Camera-type eye (tissue), 1 donor: ENCODE measurements around the gene TACR2. TPM values are rescaled to one million over a fixed set of nuclear protein-coding genes. Genes with fewer than 3 reads are reported as not detected.

ENCODE experiments used
- total RNA-seq: library from RNA; depleted of rRNA; stranded (reverse); fragments of >200 nt; gene quantifications from one replicate; pipeline ENCODE4 v1.2.3, GENCODE V29; 2014

Gene TACR2
- not detected for total RNA-seq

GRCh38 chr10:69416695-69417094, at the start of gene TACR2:
TACR2 (minus strand) TSS chr10:69416918; CDS start chr10:69416323, 595 bp downstream.

GRCh38 chr10:69451209-69451783, 34.6 kb upstream of the TACR2 start, which contains the start of gene TSPAN15:
TSPAN15 (plus strand) TSS chr10:69451465; CDS start chr10:69451595, 130 bp downstream.

Other genes with a start within 250 kb of the TACR2 start
- 38.6 TPM for gene SUPV3L1, start 236.7 kb downstream of the TACR2 start, total RNA-seq
- 18.0 TPM for gene HKDC1, start 196.6 kb downstream of the TACR2 start, total RNA-seq
- 104 TPM for gene HK1, start 138.4 kb downstream of the TACR2 start, total RNA-seq
- 28.1 TPM for gene TSPAN15, start 34.5 kb upstream of the TACR2 start, total RNA-seq
- not detected for gene NEUROG3, start 156.5 kb upstream of the TACR2 start, total RNA-seq
- 5.1 TPM for gene FAM241B, start 213.3 kb upstream of the TACR2 start, total RNA-seq